Keratinocyte (primary cell): ENCODE results near the gene CEP131.

Experiments used
- CTCF ChIP-seq, 3 experiments: IDR thresholded peaks in 1 of 3; conservative IDR thresholded peaks in 1 of 3; optimal IDR thresholded peaks in 1 of 3; 2 replicates in 2 of 3; 3 replicates in 1 of 3; pipeline versions ENCODE3 to v1.5.1; 2011; ENCODE audit warnings: low read length in 3 of 3, mild to moderate bottlenecking in 3 of 3, moderate library complexity in 2 of 3, control low read depth in 1 of 3, inconsistent platforms in 1 of 3; ENCODE audit not compliant: insufficient read depth in 2 of 3; ENCODE audit errors: extremely low read depth in 1 of 3
- EZH2 ChIP-seq: IDR thresholded peaks from one replicate; pipeline ENCODE4 v1.6.1; 2012; ENCODE audit warnings: inconsistent platforms, mild to moderate bottlenecking, low read length, moderate library complexity

- TF ChIP-seq CTCF (optimal IDR thresholded peaks at IDR 0.05 in 1 of 3, IDR thresholded peaks at IDR 0.05 in 1 of 3, conservative IDR thresholded peaks at IDR 0.05 in 1 of 3; ENCODE audit: extremely low read depth in 1 of 3, insufficient read depth in 2 of 3, low read length in 3 of 3) (no peak), EZH2 (no peak)
Observed at GRCh38 chr17:81245665-81246342, 23.0 kb upstream of the CEP131 start.
